Karpas-422 (cell line): ENCODE results near the gene FEZF1. TPM values are rescaled to one million over a fixed set of nuclear protein-coding genes. Genes with fewer than 3 reads are reported as not detected.

ENCODE experiments used
- DNase-seq: peaks from one replicate; pipeline ENCODE4 v3.0.0-alpha.2; 2015
- H2AFZ ChIP-seq: fragments of 200-600 bp; sonication (generic); 2 replicates; pipeline ENCODE4 v1.6.1; 2014; ENCODE audit warnings: antibody characterized with exemption, low read length, mixed read lengths
- H3K27ac ChIP-seq: fragments of 200-600 bp; sonication (generic); 2 replicates; pipeline ENCODE4 v1.5.1; 2014; ENCODE audit warnings: mild to moderate bottlenecking, low read length, moderate library complexity
- H3K27me3 ChIP-seq: fragments of 200-600 bp; sonication (generic); 2 replicates; pipeline ENCODE4 v1.6.1; 2014; ENCODE audit warnings: low read length, mixed read lengths
- H3K36me3 ChIP-seq: fragments of 200-600 bp; sonication (generic); 2 replicates; pipeline ENCODE4 v1.6.1; 2014; ENCODE audit warnings: low read length, mixed read lengths; ENCODE audit not compliant: insufficient read depth
- H3K4me1 ChIP-seq: fragments of 200-600 bp; sonication (generic); 2 replicates; pipeline ENCODE4 v1.6.1; 2014; ENCODE audit warnings: mild to moderate bottlenecking, low read length, mixed read lengths
- H3K4me2 ChIP-seq: fragments of 200-600 bp; sonication (generic); 2 replicates; pipeline ENCODE4 v1.6.1; 2014; ENCODE audit warnings: low read length, low read depth, mild to moderate bottlenecking; ENCODE audit not compliant: poor library complexity, severe bottlenecking
- H3K4me3 ChIP-seq: fragments of 200-600 bp; sonication (generic); 2 replicates; pipeline ENCODE4 v1.5.1; 2014; ENCODE audit warnings: mild to moderate bottlenecking, antibody characterized with exemption, low read length, mixed read lengths
- H3K79me2 ChIP-seq: fragments of 200-600 bp; sonication (generic); 2 replicates; pipeline ENCODE4 v1.6.1; 2014; ENCODE audit warnings: mild to moderate bottlenecking, low read length, mixed read lengths
- H3K9ac ChIP-seq: fragments of 200-600 bp; sonication (generic); 2 replicates; pipeline ENCODE4 v1.6.0; 2014; ENCODE audit warnings: low read length
- H3K9me2 ChIP-seq: fragments of 200-600 bp; sonication (generic), shearing (Covaris generic); replicated peaks from 2 replicates; pipeline ENCODE4 v1.6.0; 2014; ENCODE audit warnings: mild to moderate bottlenecking, low read length, moderate library complexity; ENCODE audit not compliant: insufficient read depth
- H3K9me3 ChIP-seq: fragments of 300-700, 200-600 bp; sonication (generic); 2 replicates; pipeline ENCODE4 v1.6.1; 2014; ENCODE audit warnings: low read length, mixed read lengths
- H4K20me1 ChIP-seq: fragments of 200-600 bp; sonication (generic); 2 replicates; pipeline ENCODE4 v1.6.1; 2014; ENCODE audit warnings: mild to moderate bottlenecking, antibody characterized with exemption, low read length, low read depth; ENCODE audit not compliant: insufficient read depth
- total RNA-seq: library from RNA; depleted of rRNA; stranded (reverse); fragments of >200 nt; shearing (Covaris generic); gene quantifications from 2 replicates; pipeline ENCODE4 v1.2.3, GENCODE V29; 2014; ENCODE audit warnings: low replicate concordance

FEZF1 gene
- total RNA-seq, 1 experiment from 2014 or later = not detected

GRCh38 chr7:122329145-122329802 lies 24.7 kb upstream of the FEZF1 start:
- H3K27me3 ChIP-seq = no peaks in the 10 kb centered on the region

DNA sequence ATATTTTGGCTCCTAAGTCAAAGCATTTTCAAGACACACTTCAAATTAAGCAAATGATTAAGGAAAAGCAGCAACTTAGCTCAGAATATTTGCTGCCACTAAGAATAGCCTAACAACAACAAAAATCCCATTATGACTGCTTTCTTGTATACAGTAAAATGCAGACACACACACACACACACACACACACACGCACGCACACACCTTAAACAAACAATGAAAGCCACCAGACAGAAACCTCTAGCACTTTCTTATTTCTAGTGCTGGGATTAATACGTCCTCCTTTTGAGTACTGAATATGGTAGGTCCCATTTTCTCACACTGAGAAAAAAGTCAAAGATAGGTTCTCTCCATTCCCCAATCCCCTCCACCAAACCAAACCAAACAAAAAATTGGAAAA lies 23.4 kb upstream of the FEZF1 start:
- no peaks in the 10 kb centered on the region for H3K27me3 ChIP-seq
- DNase-seq = no peak
- no peaks in the 10 kb centered on the region for H4K20me1 ChIP-seq
- H3K9me3 ChIP-seq = no peaks in the 10 kb centered on the region
- no peak overlapping the region for H3K9ac ChIP-seq
- H3K4me2 ChIP-seq = no peak overlapping the region
- no peaks in the 10 kb centered on the region for H3K9me2 ChIP-seq
- H2AFZ ChIP-seq = no peak overlapping the region
- H3K4me1 ChIP-seq = no peaks in the 10 kb centered on the region
- no peaks in the 10 kb centered on the region for H3K36me3 ChIP-seq
- H3K27ac ChIP-seq = no peak overlapping the region
- H3K79me2 ChIP-seq = no peaks in the 10 kb centered on the region
- H3K4me3 ChIP-seq = no peak overlapping the region

More at GRCh38 chr7:122329145-122329802, 24.7 kb upstream of the FEZF1 start:
- Histone ChIP-seq H2AFZ (no peak overlapping the region), H3K9me2 (no peaks in the 10 kb centered on the region), H3K4me3 (no peak overlapping the region), H3K9ac (no peak overlapping the region), H3K79me2 (no peaks in the 10 kb centered on the region), H3K4me1 (no peaks in the 10 kb centered on the region), H3K27ac (no peak overlapping the region), H4K20me1 (no peaks in the 10 kb centered on the region), H3K9me3 (no peaks in the 10 kb centered on the region), H3K4me2 (no peak overlapping the region), H3K36me3 (no peaks in the 10 kb centered on the region)
- DNase-seq = no peak

GRCh38 chr7:122316467-122317388 lies 12.2 kb upstream of the FEZF1 start:
- H2AFZ ChIP-seq = no peak overlapping the region
- H3K27me3 ChIP-seq = no peaks in the 10 kb centered on the region
- H4K20me1 ChIP-seq = no peaks in the 10 kb centered on the region
- no peak overlapping the region for H3K4me2 ChIP-seq
- no peaks in the 10 kb centered on the region for H3K9me2 ChIP-seq
- no peak overlapping the region for H3K9ac ChIP-seq
- H3K27ac ChIP-seq = no peak overlapping the region
- no peak for DNase-seq
- H3K79me2 ChIP-seq = no peaks in the 10 kb centered on the region
- H3K4me3 ChIP-seq = no peak overlapping the region
- no peaks in the 10 kb centered on the region for H3K4me1 ChIP-seq
- H3K36me3 ChIP-seq = no peaks in the 10 kb centered on the region
- H3K9me3 ChIP-seq = no peaks in the 10 kb centered on the region

DNA sequence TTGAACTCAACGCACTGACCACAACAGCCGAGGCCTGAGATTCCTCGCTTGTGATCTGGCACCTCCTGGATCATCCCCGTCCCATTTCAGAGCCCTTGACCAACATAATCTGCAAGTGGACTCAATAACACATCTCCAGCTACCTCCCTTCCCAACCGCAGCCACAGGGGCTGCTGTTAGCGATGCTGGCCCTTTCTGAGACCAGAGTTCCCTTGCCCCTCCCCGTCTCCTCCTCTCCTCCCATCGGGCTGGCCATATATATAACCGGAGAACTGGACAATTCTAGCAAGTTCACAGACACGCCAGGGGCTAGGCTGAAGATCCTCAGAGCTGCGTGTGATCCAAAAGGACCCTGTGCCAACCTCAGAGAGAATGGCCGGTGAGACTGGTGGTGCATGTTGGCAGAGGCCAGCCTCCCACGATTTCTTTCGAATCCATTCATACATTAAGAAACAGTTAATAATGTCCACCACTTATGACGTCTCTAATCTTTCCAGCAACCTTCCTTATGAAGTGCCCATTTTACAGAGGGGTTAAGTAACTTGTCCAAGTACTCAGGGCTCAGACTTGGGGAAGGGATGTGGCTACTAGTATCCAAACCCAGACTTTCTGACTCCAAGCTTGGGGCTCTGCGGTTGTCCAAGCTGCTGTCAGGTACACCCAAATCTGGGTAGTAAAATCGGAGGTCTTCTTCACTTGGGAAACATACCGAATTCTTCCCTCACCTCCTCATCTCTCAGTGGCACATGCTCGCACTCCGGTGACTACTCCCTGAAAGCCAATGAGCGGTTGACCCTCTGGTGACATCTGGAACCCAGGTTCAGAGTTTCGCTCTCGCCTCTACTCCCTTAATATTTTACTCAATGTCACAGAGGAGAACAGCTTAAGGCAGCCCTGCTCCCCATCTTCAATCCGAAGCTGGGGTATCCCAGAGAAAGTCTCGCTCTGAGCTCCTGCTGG lies 11.2 kb upstream of the FEZF1 start:
- H3K4me2 ChIP-seq = no peak overlapping the region
- no peak overlapping the region for H3K4me3 ChIP-seq
- DNase-seq = no peak
- no peaks in the 10 kb centered on the region for H3K9me3 ChIP-seq
- no peaks in the 10 kb centered on the region for H3K9me2 ChIP-seq
- H3K9ac ChIP-seq = no peak overlapping the region
- H3K4me1 ChIP-seq = no peaks in the 10 kb centered on the region
- no peak overlapping the region for H2AFZ ChIP-seq
- no peaks in the 10 kb centered on the region for H3K79me2 ChIP-seq
- H3K27me3 ChIP-seq = no peaks in the 10 kb centered on the region
- H4K20me1 ChIP-seq = no peaks in the 10 kb centered on the region
- no peaks in the 10 kb centered on the region for H3K36me3 ChIP-seq
- no peak overlapping the region for H3K27ac ChIP-seq

- Histone ChIP-seq H2AFZ (no peak overlapping the region), H3K4me2 (no peak overlapping the region), H3K9me3 (no peaks in the 10 kb centered on the region), H3K9ac (no peak overlapping the region), H3K4me3 (no peak overlapping the region), H3K4me1 (no peaks in the 10 kb centered on the region), H3K9me2 (no peaks in the 10 kb centered on the region), H3K36me3 (no peaks in the 10 kb centered on the region), H3K79me2 (no peaks in the 10 kb centered on the region), H3K27me3 (no peaks in the 10 kb centered on the region), H3K27ac (no peak overlapping the region), H4K20me1 (no peaks in the 10 kb centered on the region)
- DNase-seq = no peak
These were observed 9.7 kb upstream of the FEZF1 start for GRCh38 chr7:122314284-122314683.

DNA sequence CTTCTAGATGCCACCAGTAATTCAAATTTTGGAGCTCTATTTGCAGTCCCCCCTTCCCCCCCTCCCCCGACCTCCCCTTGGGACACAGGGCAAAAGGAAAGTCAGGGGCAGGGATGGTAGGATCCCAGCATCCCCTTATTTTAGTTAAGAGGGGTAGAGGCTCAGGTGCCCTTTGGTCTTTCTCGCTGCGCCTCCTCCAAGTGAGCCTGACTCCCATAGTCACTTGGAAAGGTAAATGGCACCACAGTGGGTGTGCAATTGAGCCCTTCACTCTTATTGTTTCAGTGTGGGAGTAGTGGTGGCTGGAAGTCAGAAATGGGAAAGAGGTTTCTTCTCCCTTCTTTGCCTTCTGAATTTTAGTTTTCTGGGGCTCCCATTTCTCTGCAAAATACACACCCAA lies 8.2 kb upstream of the FEZF1 start:
- H3K27me3 ChIP-seq = no peaks in the 10 kb centered on the region
- H3K9me3 ChIP-seq = no peaks in the 10 kb centered on the region
- H3K4me3 ChIP-seq = no peak overlapping the region
- no peaks in the 10 kb centered on the region for H3K9me2 ChIP-seq
- DNase-seq = no peak
- no peaks in the 10 kb centered on the region for H3K36me3 ChIP-seq
- H2AFZ ChIP-seq = no peak overlapping the region
- no peak overlapping the region for H3K27ac ChIP-seq
- H4K20me1 ChIP-seq = no peaks in the 10 kb centered on the region
- no peak overlapping the region for H3K9ac ChIP-seq
- H3K79me2 ChIP-seq = no peaks in the 10 kb centered on the region
- no peak overlapping the region for H3K4me2 ChIP-seq
- no peaks in the 10 kb centered on the region for H3K4me1 ChIP-seq

DNA sequence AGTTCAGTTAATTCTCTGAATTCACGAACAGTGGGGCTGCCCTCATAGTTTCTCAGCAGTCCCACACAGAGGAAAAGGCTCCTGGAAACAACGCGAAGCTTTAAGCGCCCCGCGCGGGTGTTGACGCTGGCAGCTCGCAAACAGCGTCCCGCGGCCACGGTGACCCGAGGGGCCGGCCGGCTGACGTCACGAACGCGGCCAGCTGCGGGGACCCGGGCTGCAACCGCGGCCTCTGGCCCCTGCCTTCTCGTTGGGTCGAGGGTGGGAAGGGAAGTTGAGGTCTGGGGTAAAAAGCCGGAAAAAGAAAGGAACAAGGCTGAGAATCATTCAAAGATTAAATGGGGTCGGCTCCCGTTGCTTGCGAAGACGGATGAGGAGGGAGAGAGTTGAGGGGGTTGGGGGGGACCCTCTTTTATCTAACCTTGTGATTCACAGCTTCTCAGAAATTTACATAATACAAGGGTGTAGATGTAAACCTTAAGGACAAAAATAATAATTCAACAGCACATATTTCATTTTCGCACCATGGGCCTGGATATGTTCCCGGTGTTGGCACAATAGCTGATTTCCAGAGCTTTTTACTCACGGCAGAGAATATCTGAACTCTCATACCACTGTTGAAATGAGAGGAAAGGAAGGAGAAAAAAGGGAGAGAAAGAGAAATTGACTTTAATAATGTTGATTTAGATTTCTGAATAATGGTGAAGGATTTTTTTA lies 7.3 kb upstream of the FEZF1 start:
- Histone ChIP-seq H3K27me3 (no peaks in the 10 kb centered on the region), H3K79me2 (no peaks in the 10 kb centered on the region), H3K9ac (no peak overlapping the region), H3K36me3 (no peaks in the 10 kb centered on the region), H3K4me3 (no peak overlapping the region), H3K4me2 (no peak overlapping the region), H3K9me2 (no peaks in the 10 kb centered on the region), H2AFZ (no peak overlapping the region), H3K4me1 (no peaks in the 10 kb centered on the region), H3K9me3 (no peaks in the 10 kb centered on the region), H3K27ac (no peak overlapping the region), H4K20me1 (no peaks in the 10 kb centered on the region)
- DNase-seq = no peak
